GM13976 (cell line): Measurements from ENCODE around the gene MICB.

Experiments used
- DNase-seq: peaks from one replicate; pipeline ENCODE4 v3.0.0; 2012; ENCODE audit warnings: low spot score
- CTCF ChIP-seq: IDR thresholded peaks from 2 replicates; pipeline ENCODE4 v1.5.1; 2012; ENCODE audit warnings: borderline replicate concordance, mild to moderate bottlenecking; ENCODE audit not compliant: insufficient read depth; ENCODE audit errors: extremely low read depth, missing control alignments, control extremely low read depth
- in situ Hi-C: fragments of 300-500 bp; cut with MboI; formaldehyde crosslinking; loops from one replicate; pipeline ENCODE4 v1.12.0; 2022; ENCODE audit warnings: low sequenced_read_pairs, mixed read lengths, inconsistent platforms; ENCODE audit not compliant: unreplicated experiment

Gene MICB

GRCh38 chr6:31557443-31558317 lies 59.7 kb downstream of the MICB start:
- in situ Hi-C loops: no loop called here
- no peak for DNase-seq
- TF ChIP-seq CTCF: no peak

GRCh38 chr6:31558318-31558625 lies 60.3 kb downstream of the MICB start:
- DNase-seq: no peak
- in situ Hi-C loops: no loop called here
- TF ChIP-seq CTCF: no peak

- no peak for TF ChIP-seq CTCF
- in situ Hi-C loops: no loop called here
- peak; percentile 82 for DNase-seq
These were observed 60.9 kb downstream of the MICB start for GRCh38 chr6:31558631-31559500.

GRCh38 chr6:31559606-31559957 lies 61.6 kb downstream of the MICB start:
- no peak for DNase-seq
- in situ Hi-C loops: no loop called here
- no peak for TF ChIP-seq CTCF

GRCh38 chr6:31559958-31560696 lies 62.2 kb downstream of the MICB start:
- no peak for TF ChIP-seq CTCF
- peak; percentile 70 for DNase-seq
- in situ Hi-C loops: no loop called here

- in situ Hi-C loops: no loop called here
- DNase-seq: no peak
- no peak for TF ChIP-seq CTCF
These were observed 62.7 kb downstream of the MICB start for GRCh38 chr6:31560697-31561058.
